Endometrial microvascular endothelial cells (primary cell): Measurements from ENCODE around the gene TCOF1. TPM values are rescaled to one million over a fixed set of nuclear protein-coding genes. Genes with fewer than 3 reads are reported as not detected.
"Not testable (repeated sequence)": the region's sequence is repeated elsewhere in the genome, so short reads cannot be mapped to it uniquely, and the experiment has no call there.

ENCODE experiments used
- in situ Hi-C: cut with HindIII; loops from 2 replicates; pipeline ENCODE4 v1.10.0; 2017; ENCODE audit warnings: low sequenced_read_pairs, low pct_unique_long_range_greater_than_20kb; ENCODE audit errors: inconsistent ontology term
- total RNA-seq: library from RNA; depleted of rRNA; stranded (reverse); fragments of >200 nt; gene quantifications from one replicate; pipeline ENCODE4 v1.2.3, GENCODE V29; 2015; ENCODE audit errors: inconsistent ontology term

Gene TCOF1
- total RNA-seq, 1 donor from 2014 or later: 43.2 TPM

DNA sequence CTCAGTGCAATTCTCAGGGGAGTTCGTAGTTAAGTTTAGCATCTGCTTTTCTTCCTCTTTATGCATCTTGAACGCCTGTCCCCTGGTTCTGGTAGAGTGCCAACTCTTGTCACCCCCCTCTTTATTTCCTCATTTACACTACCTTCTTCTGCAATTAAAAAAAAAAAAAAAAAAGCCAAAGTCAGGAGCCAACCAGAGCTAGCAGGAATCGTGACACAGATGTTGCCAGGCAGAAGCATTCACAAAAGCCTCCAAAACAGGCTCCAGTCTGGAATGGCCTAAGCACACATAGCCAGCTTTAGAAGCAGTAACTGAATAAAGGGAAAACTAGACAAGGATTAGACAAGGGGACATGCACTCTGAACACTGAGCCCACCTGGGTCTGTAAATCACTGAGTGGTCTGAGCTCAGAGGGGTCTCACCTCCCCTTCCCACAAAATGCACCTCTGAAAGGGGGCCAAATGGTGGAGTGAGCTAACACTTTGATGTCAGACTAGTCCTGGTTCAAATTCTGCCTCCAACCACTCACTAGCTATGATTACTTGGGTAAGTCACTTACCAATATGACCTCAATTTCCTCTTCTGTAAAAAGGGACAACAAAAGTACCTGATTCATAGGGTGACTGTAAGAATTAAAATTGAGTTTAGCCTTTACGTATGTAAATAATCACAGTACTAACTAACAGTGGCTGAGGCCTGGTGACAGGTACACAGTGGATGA, 53.2 kb downstream of the TCOF1 start:
- in situ Hi-C loops: no loop called here

DNA sequence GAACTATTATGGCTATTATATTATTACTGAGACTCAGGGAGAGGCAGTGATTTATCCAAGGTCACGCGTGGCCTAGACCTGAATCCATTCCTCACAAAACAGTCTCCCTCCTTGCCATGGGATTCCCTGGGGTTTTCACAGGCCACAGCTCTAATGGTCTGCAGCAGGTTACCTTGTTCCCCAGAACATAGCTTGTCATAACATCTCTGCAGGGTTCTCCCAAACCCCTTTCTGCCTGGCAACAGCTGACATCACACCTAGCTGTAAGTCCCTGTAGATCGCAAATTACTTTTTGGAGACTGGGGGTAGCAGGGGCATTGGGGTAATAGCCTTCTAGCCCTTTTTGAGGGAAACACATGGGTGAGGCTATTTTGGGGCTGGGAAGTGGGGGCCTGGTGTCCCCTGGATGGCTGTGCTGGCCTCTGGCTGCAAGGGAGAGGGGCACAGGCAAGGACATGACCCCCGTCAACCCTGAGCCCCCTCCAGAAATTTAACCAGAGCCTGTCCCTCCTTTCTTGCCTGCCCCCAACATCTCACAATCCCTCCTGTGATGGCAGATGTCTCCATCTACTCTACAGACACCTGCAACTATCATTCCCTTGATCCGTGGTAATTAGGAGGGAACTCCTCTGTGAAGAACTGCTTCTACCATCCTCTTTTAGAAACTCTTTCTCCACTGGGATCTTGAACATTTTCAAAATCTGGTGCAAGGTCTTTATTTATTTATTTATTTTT, 53.9 kb downstream of the TCOF1 start:
- in situ Hi-C loops: no loop called here

DNA sequence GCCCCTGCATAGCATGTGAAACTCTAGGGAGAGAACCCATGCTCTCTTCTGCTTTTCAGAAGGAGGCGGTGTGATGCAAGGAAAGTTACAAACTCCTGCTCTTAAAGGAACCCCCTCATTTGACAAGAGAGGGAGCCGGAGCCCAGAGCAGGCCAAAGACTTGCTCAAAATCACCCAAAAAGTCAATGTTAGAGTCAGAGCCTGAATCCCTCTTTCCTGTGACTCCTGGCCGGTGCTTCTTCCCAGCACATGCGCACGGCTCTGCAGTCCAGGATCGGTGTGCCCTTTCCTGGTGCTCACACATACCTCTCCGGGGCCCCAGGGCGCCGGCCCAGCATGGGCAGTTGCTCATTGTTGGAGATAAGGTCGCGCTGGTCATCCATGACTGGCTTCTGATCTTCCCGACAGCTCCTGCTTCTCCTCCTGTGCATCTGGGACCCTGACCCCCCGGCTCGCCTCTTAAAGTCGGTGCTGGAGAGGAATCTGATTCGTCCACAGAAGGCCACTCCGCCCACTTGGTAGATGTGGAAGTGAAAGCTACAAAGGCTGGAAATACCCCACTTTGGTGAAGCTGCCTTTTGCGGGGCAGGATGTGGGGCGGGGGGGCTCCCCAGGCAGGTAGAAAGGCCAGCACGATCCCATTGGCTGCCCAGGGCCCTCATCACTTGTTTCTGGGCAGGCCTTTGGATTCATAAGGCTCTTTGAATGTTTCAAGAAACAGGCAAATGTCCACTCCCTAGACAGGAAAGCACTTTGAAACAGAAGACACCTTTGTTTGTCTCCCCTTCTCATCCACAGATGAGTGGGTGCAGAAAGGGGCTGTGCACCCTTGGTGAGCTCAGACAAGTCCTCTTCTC, 55.0 kb downstream of the TCOF1 start, which contains the start of gene CD74:
TSS of gene CD74 (minus strand) at position 592 of the 857 bp plus-strand sequence. CDS start at position 431, 161 bp downstream.
- in situ Hi-C loops: no loop called here

DNA sequence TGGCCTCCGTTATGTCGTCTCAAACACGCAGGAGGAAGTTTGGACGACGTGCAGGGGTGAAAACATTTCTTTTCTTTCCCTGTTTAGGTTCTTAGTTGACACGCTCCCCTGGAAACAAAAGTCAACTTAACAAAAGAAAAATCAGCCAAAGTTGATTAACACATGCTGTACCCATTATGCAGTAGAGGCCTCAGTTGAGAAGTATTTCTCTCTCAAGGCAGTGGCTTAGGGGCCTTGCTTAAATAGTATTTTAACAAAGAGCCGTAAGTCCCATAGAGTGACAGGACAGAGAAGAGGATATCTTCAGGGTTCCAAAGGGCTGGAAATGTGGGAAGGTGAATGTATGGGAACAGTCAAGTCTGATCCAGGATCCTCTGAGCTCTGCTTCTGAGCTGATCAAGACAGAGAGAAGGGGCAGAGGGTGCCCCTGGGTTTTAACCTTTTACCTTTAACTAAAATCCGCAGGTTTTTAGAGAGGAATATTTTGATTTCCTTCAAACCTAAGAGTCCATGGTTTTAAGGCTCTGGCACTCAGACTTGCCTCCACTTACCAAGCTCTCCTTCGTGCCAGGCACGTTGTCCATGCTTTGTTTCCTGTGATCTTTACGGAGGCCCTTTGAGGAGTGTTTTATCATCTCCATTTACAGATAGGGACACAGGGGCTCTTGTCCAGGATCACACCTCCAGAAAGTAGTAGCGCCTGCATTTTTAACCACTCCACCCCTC, 55.8 kb downstream of the TCOF1 start:
- in situ Hi-C loops: no loop called here

DNA sequence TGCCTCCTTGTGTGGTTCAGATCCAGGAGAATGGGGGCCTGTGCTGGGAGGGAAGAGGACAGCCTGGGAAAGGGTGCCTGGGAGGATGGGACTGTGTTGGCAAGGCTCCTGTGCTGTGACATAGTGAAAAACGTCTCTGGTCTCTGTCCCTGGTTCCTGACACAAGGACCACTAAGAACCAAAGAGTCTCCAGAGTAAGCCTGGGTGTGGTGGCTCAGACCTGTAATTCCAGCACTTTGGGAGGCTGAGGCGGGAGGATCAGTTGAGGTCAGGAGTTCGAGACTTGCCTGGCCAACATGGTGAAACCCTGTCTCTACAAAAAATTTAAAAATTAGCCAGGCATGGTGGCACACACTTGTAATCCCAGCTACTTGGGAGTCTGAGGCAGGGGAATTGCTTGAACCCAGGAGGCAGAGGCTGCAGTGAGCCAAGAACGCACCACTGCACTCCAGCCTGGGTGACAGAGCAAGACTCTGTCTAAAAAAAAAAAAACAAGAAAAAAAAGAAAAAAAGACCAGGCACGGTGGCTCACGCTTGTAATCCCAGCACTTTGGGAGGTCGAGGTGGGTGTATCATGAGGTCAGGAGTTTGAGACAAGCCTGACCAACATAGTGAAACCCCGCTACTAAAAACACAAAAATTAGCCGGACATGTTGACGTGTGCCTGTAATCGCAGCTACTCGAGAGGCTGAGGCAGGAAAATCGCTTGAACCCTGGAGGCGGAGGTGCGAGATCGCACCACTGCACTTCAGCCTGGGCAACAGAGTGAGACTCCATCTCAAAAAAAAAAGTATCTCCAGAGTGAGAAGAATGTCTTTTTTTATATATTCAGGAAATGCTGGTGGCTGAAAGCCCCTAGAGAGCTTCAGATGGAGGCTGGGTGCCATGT, 56.6 kb downstream of the TCOF1 start:
- in situ Hi-C loops: not testable (repeated sequence)

DNA sequence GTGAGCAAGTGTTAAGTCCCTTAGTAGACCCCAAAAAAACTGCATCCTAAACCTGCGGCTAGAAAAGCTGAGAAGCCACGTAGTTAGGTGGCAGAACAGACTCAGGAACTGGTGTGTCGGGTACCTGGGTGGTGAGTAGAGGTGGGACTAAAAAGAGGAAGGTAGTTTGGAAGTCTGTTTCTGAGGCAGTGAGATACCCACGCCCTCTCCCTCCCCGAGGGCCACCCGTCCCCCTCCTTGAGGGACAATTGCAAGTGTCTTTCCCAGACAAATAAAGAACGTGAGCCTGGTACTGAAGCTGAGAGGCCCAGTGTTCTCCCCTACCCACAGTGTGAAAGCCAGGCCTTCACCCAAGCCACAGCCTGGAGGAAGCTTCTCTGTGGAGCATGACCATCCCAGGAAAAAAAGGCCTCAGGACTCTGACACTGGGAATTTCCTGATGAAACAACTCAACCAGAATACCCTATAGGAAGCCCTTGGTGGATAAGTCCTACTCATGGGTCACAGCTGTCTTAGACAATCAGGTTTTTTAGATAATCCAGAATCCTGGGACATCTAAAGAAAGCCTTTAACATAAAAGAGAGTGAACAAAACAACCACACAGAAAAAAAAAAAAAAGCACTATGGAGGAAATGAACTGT, 62.3 kb downstream of the TCOF1 start:
- in situ Hi-C loops: no loop called here

DNA sequence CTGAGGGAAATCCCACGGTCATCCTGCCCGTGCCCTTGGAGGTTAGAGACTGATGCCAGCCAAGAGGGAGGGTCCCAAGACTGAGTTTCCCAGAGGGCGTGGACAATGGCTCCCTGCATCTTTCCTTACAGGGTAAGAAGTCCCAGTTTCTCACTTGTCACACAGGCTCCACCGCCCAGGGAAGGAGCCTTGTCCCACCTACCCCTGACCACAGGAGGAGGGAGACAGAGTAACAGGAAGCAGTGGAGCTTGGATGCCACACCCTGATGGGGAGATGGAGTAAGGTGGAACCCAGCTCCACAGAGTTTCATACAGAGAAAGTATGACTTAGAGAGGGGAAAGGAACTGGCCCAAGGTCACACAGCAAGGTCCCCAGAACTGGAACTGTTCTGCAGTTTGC, 64.6 kb downstream of the TCOF1 start:
- in situ Hi-C loops: no loop called here

DNA sequence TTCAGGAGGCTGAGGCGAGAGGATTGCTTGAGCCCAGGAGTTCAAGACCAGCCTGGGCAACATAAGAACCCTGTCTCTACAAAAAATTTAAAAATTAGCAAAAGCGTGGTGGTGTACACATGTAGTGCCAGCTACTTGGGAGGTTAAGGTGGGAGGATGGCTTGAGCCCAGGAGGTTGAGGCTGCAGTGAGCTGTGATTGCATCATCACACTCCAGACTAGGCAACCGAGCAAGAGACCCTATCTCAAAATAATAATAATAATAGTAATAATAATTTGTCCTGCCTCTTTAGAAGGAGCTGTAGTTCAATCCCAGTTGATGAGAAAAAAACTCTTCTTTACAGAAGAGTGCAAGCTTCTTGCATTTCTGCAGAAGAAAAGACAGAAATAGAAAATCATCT, 65.3 kb downstream of the TCOF1 start:
- in situ Hi-C loops: no loop called here

DNA sequence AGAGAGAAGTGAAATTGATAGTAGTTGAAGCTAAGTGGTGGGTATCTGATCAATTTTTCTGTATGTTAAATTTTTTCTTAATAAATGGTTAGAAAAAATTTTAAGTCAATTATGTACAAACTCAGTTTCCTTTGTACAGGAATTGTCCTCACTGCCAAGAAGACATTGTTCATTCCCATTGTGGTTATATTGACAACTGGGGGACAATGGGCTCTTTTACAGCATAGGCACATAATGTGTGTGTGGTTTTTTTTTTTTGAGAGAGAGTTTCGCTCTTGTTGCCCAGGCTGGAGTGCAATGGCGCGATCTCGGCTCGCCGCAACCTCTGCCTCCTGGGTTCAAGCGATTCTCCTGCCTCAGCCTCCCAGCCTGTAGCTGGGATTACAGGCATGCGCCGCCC, 68.7 kb downstream of the TCOF1 start:
- in situ Hi-C loops: not testable (repeated sequence)

DNA sequence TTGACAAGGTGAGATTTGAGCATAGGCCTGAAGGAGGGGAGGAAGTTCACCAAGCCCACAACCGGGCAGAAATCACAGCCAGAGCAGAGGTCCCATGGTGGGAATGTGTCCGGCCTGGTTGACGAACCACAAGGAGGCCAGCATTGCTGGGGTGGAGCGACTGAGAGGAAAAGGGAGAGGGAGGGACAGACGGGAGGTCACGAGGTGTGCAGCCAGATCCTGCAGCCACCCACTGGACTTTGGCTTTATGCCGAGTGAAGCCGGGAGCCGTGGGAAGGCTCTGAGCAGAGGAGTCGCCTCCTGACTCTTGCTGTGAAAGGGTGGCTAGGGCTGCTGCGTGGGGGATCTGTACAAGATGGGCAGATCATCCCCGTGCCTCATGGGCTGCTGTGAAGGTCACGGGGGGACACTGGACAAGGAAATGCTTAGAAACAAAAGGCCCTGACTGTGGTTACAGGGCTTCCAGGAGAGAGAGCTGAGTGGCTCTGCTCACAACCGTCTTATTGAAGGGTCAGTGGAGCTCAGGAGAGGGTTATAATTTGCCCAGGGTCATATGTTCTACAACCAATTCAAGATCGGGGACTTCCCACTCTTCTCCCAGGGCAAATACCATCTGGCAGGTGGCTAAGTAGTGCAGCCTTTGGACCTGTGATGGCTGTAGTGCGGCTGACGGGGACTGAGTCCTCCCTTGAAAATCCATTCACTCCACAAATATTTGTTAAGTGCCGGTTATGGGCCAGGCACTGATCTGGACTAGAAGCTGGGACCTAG, 70.8 kb downstream of the TCOF1 start:
- in situ Hi-C loops: no loop called here

DNA sequence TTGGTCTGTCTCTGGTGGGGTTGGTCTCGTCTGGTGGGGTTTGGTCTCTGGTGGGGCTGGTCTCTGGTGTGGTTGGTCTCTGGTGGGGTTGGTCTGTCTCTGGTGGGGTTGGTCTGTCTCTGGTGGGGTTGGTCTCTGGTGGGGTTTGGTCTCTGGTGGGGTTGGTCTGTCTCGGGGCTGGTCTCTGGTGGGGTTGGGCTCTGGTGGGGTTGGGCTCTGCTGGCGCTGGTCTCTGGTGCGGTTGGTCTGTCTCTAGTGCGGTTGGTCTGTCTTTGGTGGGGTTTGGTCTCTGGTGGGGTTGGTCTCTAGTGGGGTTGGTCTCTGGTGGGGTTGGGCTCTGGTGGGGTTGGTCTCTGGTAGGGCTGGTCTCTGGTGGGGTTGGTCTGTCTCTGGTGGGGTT, 71.5 kb downstream of the TCOF1 start:
- in situ Hi-C loops: no loop called here

DNA sequence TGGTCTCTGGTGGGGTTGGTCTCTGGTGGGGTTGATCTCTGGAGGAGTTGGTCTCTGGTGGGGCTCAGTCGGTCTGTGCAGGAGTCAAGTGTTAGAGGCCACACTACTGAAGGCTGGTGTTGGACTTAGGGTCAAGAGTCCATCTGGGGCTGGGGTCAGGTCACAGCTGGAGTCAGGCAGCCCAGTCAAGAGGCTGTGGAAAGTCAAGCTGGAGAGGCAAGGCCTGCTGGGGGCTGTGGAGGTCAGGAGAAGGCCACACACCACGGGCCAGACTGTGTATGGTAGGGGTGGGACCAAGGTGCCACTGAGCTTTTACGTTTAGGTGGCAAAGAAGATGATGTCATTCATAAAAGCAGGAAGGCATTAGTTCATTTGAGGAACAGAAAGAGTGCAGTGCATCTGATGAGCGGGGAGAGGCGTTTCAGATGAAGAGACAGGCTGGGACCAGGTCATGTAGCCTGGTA, 71.9 kb downstream of the TCOF1 start:
- in situ Hi-C loops: no loop called here

DNA sequence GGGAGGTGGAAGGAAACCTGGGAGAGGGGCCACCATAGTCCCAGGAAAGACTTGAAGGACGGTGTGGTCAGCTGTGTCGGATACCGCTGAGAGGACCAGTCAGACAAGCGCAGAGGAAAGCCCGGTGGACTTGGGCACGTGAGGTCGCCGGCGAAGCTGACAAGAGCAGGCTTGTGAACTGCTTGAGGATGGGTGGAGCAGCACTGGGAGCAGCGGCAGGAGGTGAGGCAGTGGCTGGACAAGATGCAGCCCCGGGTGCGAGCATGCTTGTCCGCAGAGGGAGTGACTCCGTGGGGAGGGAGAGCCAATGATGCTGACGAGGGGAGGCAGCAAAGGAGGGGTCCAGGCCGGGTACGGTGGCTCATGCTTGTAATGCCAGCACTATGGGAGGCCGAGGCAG, 73.6 kb downstream of the TCOF1 start:
- in situ Hi-C loops: no loop called here

DNA sequence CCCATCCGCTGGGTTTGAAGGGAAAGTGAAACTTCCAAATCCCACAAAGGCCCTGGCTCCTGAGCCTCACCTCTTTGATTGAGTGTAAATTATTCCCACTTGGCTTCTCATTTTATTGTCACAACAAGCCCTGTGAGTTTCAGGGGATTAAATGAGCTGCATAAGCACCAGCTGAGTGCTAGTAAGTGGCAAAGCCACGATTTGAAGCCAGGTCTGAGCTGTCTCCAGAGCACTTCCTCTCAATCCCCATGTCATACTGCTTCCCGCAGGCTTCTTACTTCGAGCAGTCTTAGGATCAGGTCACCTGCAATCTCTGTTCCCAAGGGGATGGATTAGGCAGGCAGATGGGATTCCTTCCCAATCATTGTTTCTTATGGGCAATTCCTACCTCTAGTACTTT, 74.1 kb downstream of the TCOF1 start:
- in situ Hi-C loops: no loop called here

DNA sequence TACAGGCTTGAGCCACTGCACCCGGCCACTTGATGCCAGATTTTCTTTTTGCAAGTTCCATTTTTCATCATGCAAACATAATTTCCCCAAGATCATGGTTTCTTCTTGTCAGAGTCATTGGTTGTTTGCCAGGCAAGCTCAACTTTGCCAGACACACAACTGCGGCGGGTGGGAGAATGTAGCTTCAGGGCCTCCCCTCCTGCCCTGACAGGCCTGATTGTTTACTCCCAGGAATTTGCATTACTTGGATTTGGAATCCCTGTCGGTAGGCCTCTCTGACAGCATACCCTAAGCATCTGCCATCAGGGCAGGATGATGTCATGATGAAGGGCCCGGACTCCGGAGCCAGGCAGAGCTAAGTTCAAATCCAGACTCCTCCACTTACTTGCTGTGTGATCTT, 77.0 kb downstream of the TCOF1 start:
- in situ Hi-C loops: no loop called here

DNA sequence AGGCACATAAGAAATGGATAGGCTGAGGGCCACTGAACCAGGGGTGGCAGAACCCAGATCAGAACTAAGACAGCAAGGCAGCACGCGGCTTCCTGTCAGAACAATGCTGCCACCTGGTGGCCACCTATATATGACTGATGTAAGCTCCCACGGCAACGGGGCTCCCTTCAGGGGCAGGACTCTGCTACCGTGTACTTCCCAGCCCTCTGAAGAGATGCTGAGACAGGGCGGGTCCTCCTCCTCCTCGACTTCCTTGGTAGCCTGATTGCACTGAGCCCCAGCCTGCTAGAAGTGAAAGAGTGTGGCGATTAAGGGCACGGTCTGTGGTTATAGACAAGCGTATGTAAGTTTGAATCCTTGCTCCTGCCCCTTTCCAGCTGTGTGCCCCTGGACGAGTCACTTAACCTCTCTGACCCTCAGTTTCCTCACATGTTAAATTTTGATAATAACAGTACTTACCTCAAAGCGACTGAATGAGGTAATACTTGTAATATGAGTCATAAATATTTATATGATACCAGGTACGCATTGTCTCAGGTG, 78.7 kb downstream of the TCOF1 start:
- in situ Hi-C loops: no loop called here
